Mucosa of descending colon (tissue), 3 donors: Measurements from ENCODE around the gene AMPD3. TPM values are rescaled to one million over a fixed set of nuclear protein-coding genes. Genes with fewer than 3 reads are reported as not detected.

ENCODE experiments used
- ATAC-seq: fragments of 200-7000 bp; cut with Tn5 transposase; one replicate; pipeline ENCODE4 v1.9.1; 2020; ENCODE audit warnings: mild to moderate bottlenecking, moderate library complexity
- DNase-seq, 3 donors: peaks; one replicate each; pipeline ENCODE4 v3.0.0-alpha.2; 2020
- H3K36me3 ChIP-seq: fragments of 200-600 bp; one replicate; pipeline ENCODE4 v1.8.0; 2021; ENCODE audit warnings: low read depth, mild to moderate bottlenecking
- H3K4me1 ChIP-seq: fragments of 200-600 bp; one replicate; pipeline ENCODE4 v1.8.0; 2021; ENCODE audit warnings: low read depth, mild to moderate bottlenecking
- H3K4me3 ChIP-seq: fragments of 200-600 bp; one replicate; pipeline ENCODE4 v1.8.0; 2021; ENCODE audit warnings: mild to moderate bottlenecking
- H3K9me3 ChIP-seq: fragments of 200-600 bp; one replicate; pipeline ENCODE4 v1.8.0; 2021; ENCODE audit warnings: mild to moderate bottlenecking
- CTCF ChIP-seq: fragments of 200-600 bp; IDR thresholded peaks from one replicate; pipeline ENCODE4 v1.8.0; 2022; ENCODE audit warnings: antibody characterized with exemption, mild to moderate bottlenecking
- intact Hi-C, 2 donors: fragments of 100-400 bp; cut with DNase I in 1 of 2; cut with micrococcal nuclease in 1 of 2; formaldehyde crosslinking; loops; one replicate each; pipeline versions ENCODE4 v1.11.0 to v1.11.1; 2022; cut with DNase I, micrococcal nuclease
- total RNA-seq, 3 donors: library from RNA; stranded (reverse); fragmentation: NEBNext Ultra II Directional in 2 of 3; extraction: Animal tissue kit (Norgen Biotek cat#: 25700) in 2 of 3; gene quantifications; one replicate each; pipeline versions ENCODE4 v1.2.1 to v1.2.4, GENCODE V29; 2021 to 2023
- donor health status: DM: no; HTN: no; CAD: no; lungs with moderate emphysema.
- donor health status: DM: no; HTN: no; CAD: no.
- donor health status: DM: no; HTN: yes; CAD: no.

The AMPD3 gene
- total RNA-seq, 3 donors from 2014 or later: 7.2 to 16.2 (median 10.6) TPM

GRCh38 chr11:10414659-10415058, 40.4 kb upstream of the AMPD3 start:
- Histone ChIP-seq H3K36me3 (no peaks in the 10 kb centered on the region), H3K4me3 (no peak overlapping the region), H3K4me1 (no peaks in the 10 kb centered on the region), H3K9me3 (no peaks in the 10 kb centered on the region)
- intact Hi-C loops: loop anchor here in 1 of 2 donors (10.0 kb wide), 1 partner anchor 240 kb away; no protein-coding TSS in a partner anchor
- peak in 1 of 3 donors; percentile 64 for DNase-seq
- ATAC-seq: peak; percentile 45
- TF ChIP-seq CTCF: no peak

GRCh38 chr11:10415817-10416392, 39.2 kb upstream of the AMPD3 start:
- no peak overlapping the region for H3K4me3 ChIP-seq
- H3K4me1 ChIP-seq: no peaks in the 10 kb centered on the region
- ATAC-seq (no peak), DNase-seq (no peak)
- H3K9me3 ChIP-seq: no peaks in the 10 kb centered on the region
- intact Hi-C loops: loop anchor here in 1 of 2 donors (10.0 kb wide), 1 partner anchor 239 kb away; no protein-coding TSS in a partner anchor
- no peak for TF ChIP-seq CTCF
- H3K36me3 ChIP-seq: no peaks in the 10 kb centered on the region

GRCh38 chr11:10418259-10418949, 36.7 kb upstream of the AMPD3 start:
- Histone ChIP-seq H3K4me3 (no peak overlapping the region), H3K4me1 (no peaks in the 10 kb centered on the region), H3K36me3 (no peaks in the 10 kb centered on the region), H3K9me3 (no peaks in the 10 kb centered on the region)
- intact Hi-C loops: loop anchor here in 1 of 2 donors (10.0 kb wide), 1 partner anchor 236 kb away; no protein-coding TSS in a partner anchor
- no peak for DNase-seq
- ATAC-seq: no peak
- no peak for TF ChIP-seq CTCF

- H3K36me3 ChIP-seq: no peaks in the 10 kb centered on the region
- TF ChIP-seq CTCF: no peak
- H3K4me3 ChIP-seq: no peak overlapping the region
- DNase-seq: no peak
- intact Hi-C loops: loop anchor here in 1 of 2 donors (10.0 kb wide), 1 partner anchor 236 kb away; no protein-coding TSS in a partner anchor
- no peaks in the 10 kb centered on the region for H3K4me1 ChIP-seq
- H3K9me3 ChIP-seq: no peaks in the 10 kb centered on the region
- no peak for ATAC-seq
Measured at GRCh38 chr11:10418950-10419310, 36.1 kb upstream of the AMPD3 start.

GRCh38 chr11:10426475-10426874, 28.6 kb upstream of the AMPD3 start:
- DNase-seq (no peak), ATAC-seq (no peak)
- no peak for TF ChIP-seq CTCF
- intact Hi-C loops: no loop called here
- no peaks in the 10 kb centered on the region for H3K9me3 ChIP-seq
- no peaks in the 10 kb centered on the region for H3K4me1 ChIP-seq
- H3K4me3 ChIP-seq: no peak overlapping the region
- no peaks in the 10 kb centered on the region for H3K36me3 ChIP-seq
